ENCODE data around the gene CCDC86. TPM values are rescaled to one million over a fixed set of nuclear protein-coding genes. Genes with fewer than 3 reads are reported as not detected.

Gene CCDC86
- total and polyA plus RNA-seq, 2 of the 4 experiments (the other 2 are of a cell fraction) = 9.5 to 34.0 TPM

GRCh38 chr11:60875366-60876167, 33.7 kb downstream of the CCDC86 start (continued):
- no peak for TF ChIP-seq USF2 (IDR thresholded peaks at IDR 0.05; ENCODE audit: low read depth, low read length)
- no peak for TF ChIP-seq MAFK (IDR thresholded peaks at IDR 0.05; ENCODE audit: low read depth, low read length)

GRCh38 chr11:60876168-60876485, 34.2 kb downstream of the CCDC86 start:
- Histone ChIP-seq H2BK5ac (ENCODE audit: low read depth, low read length, poor library complexity, severe bottlenecking) (no peak overlapping the region), H3K79me1 (ENCODE audit: low read depth in 1 of 2, low read length in 2 of 2) (0 out of 4 replicates have a peak, but pooled peaks cover 0 to 3% of the 10 kb centered on the region in 2 experiments), H3K23ac (ENCODE audit: low read depth, low read length) (no peak overlapping the region), H2AK9ac (replicated peaks; ENCODE audit: low read depth, low read length, poor library complexity) (no peak overlapping the region), H3K27ac (ENCODE audit: insufficient read depth, low read length) (no peak overlapping the region), H3K18ac (ENCODE audit: low read depth, low read length) (no peak overlapping the region), H3K9me1 (ENCODE audit: insufficient read depth, low read length) (peaks cover 20% of the 10 kb centered on the region), H3K27me3 (ENCODE audit: control insufficient read depth, insufficient read depth, low read length) (no peaks in the 10 kb centered on the region), H3K9me3 (ENCODE audit: control insufficient read depth, insufficient read depth, low read length) (no peaks in the 10 kb centered on the region), H2BK20ac (ENCODE audit: low read depth, low read length) (no peak overlapping the region), H2BK120ac (ENCODE audit: low read depth, low read length) (no peak overlapping the region), H3K4me3 (ENCODE audit: insufficient read depth, low read depth, low read length) (no peak overlapping the region), H4K91ac (ENCODE audit: insufficient read depth, low read depth, low read length) (no peak overlapping the region), H4K5ac (ENCODE audit: low read depth, low read length) (no peak overlapping the region), H3K4me1 (ENCODE audit: control insufficient read depth, insufficient read depth, low read length) (peaks cover 22% of the 10 kb centered on the region), H4K8ac (ENCODE audit: low read depth in 2 of 2, low read length in 2 of 2) (no peak overlapping the region), H3K4me2 (ENCODE audit: low read depth, low read length) (no peak overlapping the region), H2AK5ac (ENCODE audit: low read depth, low read length) (no peak overlapping the region), H2AFZ (replicated peaks; ENCODE audit: low read length, poor library complexity) (no peak overlapping the region), H3K9ac (ENCODE audit: low read depth, low read length) (no peak overlapping the region), H3K36me3 (ENCODE audit: control insufficient read depth, insufficient read depth, low read length) (0 out of 2 replicates have a peak, but pooled peaks cover 1% of the 10 kb centered on the region), H4K20me1 (ENCODE audit: insufficient read depth, low read length) (no peaks in the 10 kb centered on the region), H3K4ac (ENCODE audit: low read depth, low read length) (no peak overlapping the region), H3K56ac (ENCODE audit: extremely low read depth, insufficient read depth, low read length) (no peak overlapping the region), H3K14ac (replicated peaks; ENCODE audit: low read depth, low read length) (no peak overlapping the region), H2BK15ac (ENCODE audit: low read depth, low read length) (no peak overlapping the region)
- in situ Hi-C loops (cut with MboI; ENCODE audit: low sequenced_read_pairs) = no loop called here
- CTCF ChIA-PET = interaction anchor here (1.2 to 2.0 kb wide), 2 partner anchors 12 to 23 kb away, joined by 4 to 6 read pairs; no protein-coding TSS in a partner anchor
- POLR2A ChIA-PET (ENCODE audit: unreplicated experiment) = no interaction called here
- dilution Hi-C loops (cut with HindIII; ENCODE audit: low sequenced_read_pairs, unreplicated experiment) = no loop called here
- BruUV-seq (replicated peaks) = no TSS peak
- DNase-seq (no peak), ATAC-seq (ENCODE audit: low read depth) (no peak)
- intact Hi-C loops (cut with micrococcal nuclease) = no loop called here
- TF ChIP-seq POLR2A (IDR thresholded peaks at IDR 0.05; ENCODE audit: low read depth, low read length) = no peak
- 100% methylated on average over 1 of the region's 2 CpGs; no CpG with 5 or more reads in 1 of the 2 experiments for WGBS, 2 experiments (ENCODE audit: extremely low coverage in 2 of 2, insufficient read length in 1 of 2)

Measured in IMR-90 (cell line).